Uterine smooth muscle cell (primary cell): ENCODE measurements around the gene COPB2. TPM values are rescaled to one million over a fixed set of nuclear protein-coding genes. Genes with fewer than 3 reads are reported as not detected.

Experiments
- total RNA-seq: library from RNA; depleted of rRNA; stranded (reverse); fragments of >200 nt; gene quantifications from 2 replicates; pipeline ENCODE4 v1.2.3, GENCODE V29; 2014

COPB2 gene
- 309 and 322 TPM in 2 replicates for total RNA-seq

GRCh38 chr3:139389552-139390368, at the start of gene COPB2:
Gene COPB2, minus strand, starts transcription at chr3:139389647. Its CDS starts 97 bp downstream, at chr3:139389550.

DNA sequence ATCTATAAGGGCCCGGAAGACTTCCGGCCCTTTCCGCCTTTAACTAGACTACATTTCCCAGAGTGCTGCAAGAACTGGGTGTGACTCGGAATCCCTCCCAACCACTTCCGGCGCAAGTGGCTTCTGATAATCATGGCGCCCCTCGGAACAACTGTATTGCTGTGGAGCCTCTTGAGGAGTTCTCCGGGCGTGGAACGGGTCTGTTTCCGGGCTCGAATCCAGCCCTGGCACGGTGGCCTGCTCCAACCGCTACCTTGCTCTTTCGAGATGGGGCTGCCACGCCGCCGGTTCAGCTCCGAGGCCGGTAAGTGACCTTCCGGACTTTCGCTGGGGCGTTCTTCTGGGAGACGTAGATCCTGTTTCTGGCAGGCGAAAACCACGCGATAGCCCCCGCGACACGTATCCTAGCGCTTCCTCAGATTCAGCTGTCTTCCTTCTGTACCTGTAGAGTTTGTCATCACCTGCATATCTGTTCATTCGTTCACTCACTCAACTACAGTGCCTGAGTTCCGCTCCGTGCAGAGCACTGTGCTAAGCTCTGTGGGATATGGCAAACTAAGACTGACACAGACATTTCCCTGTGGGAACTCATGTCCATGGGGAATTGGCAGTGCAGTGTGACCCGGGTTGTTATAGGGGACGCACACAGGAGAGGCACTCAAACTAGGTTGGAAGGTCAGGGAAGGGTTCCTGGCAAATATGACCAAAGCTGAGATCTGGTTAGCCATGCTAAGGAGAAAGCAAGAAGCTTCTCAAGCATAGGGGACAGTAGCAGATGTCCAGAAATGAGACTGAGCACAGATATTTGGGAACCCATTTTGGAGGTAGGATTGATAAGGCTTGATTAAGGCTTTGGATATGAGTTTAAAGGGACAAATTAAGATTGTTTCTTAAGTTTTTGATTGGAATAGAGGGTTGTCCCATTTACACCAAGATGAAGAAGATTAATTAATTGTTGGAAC, 45.3 kb downstream of the COPB2 start, which contains the start of gene MRPS22:
Gene MRPS22 (plus strand): TSS at position 126 of the 962 bp plus-strand sequence. CDS start 7 bp downstream, at position 133.

Other genes with a start within 250 kb of the COPB2 start
- 86.2 and 126 TPM in 2 replicates for gene MRPS22, start 45.6 kb downstream of the COPB2 start, total RNA-seq
- not detected in 2 replicates for gene RBP2, start 86.9 kb upstream of the COPB2 start, total RNA-seq
- gene RBP1, start 150.1 kb upstream of the COPB2 start, total RNA-seq = 9.7 and 10.1 TPM in 2 replicates